Measurements from ENCODE around the gene ADAMTS4.

Gene ADAMTS4

DNA sequence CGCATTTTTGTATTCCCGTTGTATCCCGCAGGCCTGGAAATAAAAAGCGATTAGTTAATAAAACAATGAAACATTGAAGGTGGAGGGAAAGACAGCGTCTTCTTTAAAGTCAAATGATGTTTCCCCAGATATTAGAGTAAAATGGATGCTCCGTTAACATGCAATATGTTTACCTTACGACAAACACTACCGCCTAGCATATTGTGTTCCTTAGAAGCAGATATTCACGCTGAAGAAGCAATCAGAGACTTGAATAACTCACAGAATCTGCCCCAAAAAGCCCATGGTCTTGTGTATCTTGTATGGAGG, 21.0 kb downstream of the ADAMTS4 start:
- no peak for DNase-seq (ENCODE audit: low spot score)
- in situ Hi-C loops (cut with MboI; ENCODE audit: low pct_unique_long_range_greater_than_20kb, low sequenced_read_pairs, unreplicated experiment) = loop anchor here (25.0 kb wide), 1 partner anchor 534 kb away; the partner anchor contains the start of genes FCRLA and FCRLB
- TF ChIP-seq, protein P1, sequence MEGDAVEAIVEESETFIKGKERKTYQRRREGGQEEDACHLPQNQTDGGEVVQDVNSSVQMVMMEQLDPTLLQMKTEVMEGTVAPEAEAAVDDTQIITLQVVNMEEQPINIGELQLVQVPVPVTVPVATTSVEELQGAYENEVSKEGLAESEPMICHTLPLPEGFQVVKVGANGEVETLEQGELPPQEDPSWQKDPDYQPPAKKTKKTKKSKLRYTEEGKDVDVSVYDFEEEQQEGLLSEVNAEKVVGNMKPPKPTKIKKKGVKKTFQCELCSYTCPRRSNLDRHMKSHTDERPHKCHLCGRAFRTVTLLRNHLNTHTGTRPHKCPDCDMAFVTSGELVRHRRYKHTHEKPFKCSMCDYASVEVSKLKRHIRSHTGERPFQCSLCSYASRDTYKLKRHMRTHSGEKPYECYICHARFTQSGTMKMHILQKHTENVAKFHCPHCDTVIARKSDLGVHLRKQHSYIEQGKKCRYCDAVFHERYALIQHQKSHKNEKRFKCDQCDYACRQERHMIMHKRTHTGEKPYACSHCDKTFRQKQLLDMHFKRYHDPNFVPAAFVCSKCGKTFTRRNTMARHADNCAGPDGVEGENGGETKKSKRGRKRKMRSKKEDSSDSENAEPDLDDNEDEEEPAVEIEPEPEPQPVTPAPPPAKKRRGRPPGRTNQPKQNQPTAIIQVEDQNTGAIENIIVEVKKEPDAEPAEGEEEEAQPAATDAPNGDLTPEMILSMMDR (IDR thresholded peaks at IDR 0.05; ENCODE audit: extremely low read depth, insufficient read depth, missing control alignments) = no peak

DNA sequence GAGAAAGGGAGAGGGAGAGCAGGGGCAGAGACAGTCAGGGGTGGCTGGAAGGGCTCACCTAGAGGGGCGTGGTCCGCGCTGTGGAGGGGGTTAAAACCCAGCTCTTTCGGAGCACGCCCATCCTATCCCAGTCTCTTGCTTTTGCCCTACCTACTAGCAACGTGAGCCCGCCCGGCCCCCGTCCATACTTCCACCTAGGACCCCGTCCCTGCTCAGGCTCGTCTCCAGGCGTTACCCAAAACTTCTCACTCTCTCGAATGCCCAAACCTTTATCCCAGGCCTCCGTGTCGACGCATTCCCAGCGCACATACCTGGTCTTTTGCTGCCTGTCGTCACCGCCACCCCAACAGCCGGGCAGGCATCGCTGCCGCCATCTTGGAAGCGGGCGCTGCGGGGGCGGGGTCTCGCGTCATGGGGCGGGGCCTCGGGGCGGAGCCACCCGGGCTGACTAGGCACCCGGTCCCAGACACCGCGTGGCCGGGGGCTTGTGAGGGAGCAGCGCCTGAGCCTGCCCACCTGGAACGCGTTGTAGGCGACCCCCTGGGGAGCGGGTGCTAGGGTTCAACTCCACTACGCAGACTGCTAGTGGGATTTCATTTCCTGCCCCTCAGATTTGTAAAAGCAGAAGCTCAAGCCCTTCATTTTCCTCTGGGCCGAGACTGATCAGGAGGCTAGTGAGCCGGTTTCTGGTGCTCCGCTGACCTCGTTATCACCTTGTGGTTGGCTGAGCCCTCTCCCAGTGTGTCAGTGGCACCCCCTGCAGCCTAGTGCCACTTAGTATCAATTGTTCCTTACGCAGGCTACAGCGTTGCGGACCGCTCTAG, 21.5 kb downstream of the ADAMTS4 start, which contains the start of gene B4GALT3:
TSS of gene B4GALT3 (minus strand) at position 396 of the 824 bp plus-strand sequence. CDS start 1,447 bp downstream, outside the sequence.
- peak; percentile 95 for DNase-seq (ENCODE audit: low spot score)
- in situ Hi-C loops (cut with MboI; ENCODE audit: low pct_unique_long_range_greater_than_20kb, low sequenced_read_pairs, unreplicated experiment) = loop anchor here (25.0 kb wide), 1 partner anchor 535 kb away; the partner anchor contains the start of genes FCRLA and FCRLB
- TF ChIP-seq, protein P1 (IDR thresholded peaks at IDR 0.05; ENCODE audit: extremely low read depth, insufficient read depth, missing control alignments) = no peak

DNA sequence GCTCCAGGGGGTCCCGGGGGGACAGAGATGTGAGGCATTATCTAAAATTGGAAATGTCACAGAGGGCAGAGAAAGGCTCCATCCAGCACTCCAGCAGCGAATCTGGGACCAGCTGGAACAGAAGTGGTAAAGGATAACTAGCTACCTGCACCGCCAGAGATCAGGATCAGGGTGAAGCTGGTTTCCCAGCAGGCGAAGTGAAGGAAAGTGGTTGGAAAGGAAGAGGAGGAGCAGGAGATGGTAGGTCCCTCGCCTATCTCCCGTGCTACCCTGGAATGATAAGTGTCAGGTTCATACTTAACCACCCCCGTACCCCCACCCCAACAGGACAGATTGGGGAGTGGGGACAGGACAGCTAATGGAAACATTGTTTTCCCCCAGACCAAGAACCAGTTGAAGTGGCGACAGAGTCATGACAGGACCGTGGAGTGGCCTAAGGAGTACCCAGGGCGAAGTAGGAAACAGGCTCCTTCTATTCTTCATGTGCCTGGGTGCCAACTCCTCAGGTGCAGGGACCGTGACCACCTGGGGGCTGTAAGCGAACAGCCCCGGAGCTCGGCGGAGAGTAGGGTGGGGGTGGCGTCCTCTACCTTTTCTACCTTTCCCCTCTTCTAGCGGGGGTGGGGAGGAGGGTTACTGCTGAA, 22.3 kb downstream of the ADAMTS4 start:
- TF ChIP-seq, protein P1 (IDR thresholded peaks at IDR 0.05; ENCODE audit: extremely low read depth, insufficient read depth, missing control alignments) = no peak
- DNase-seq (ENCODE audit: low spot score) = no peak
- in situ Hi-C loops (cut with MboI; ENCODE audit: low pct_unique_long_range_greater_than_20kb, low sequenced_read_pairs, unreplicated experiment) = loop anchor here (25.0 kb wide), 1 partner anchor 536 kb away; the partner anchor contains the start of genes FCRLA and FCRLB

DNA sequence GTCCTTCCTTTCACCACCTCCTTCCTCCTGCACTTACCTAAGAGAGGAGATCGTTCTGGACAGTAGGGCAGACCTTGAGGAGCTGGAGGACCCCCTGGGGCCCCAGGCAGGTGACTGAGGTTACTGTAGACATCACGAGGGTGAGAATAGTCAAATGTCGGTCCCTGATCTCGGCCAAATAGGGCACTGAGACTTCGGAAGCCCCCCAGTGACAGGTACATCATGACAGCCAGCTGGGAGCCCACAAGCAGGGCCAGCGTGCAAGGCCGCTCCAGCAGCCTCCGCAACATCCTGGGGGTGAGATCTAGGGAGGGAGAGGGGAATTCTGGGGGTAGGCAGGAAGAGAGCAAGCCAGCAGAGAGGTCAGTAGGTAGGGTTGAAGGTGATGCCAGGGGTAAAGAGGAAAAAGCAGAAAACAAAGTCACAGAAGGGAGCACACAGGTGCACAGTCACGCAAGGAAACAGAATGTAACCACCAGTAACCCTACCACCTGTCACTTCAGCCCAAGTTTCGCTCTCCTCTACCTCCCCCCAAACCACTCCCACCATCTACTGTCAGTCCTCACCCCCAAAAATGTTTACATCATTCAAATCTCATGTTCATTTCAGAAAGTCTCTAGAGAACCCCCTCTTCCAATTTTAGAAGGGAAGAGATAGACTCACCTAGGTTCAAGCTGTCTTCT, 22.9 kb downstream of the ADAMTS4 start:
- in situ Hi-C loops (cut with MboI; ENCODE audit: low pct_unique_long_range_greater_than_20kb, low sequenced_read_pairs, unreplicated experiment) = loop anchor here (25.0 kb wide), 1 partner anchor 536 kb away; the partner anchor contains the start of genes FCRLA and FCRLB
- TF ChIP-seq, protein P1 (IDR thresholded peaks at IDR 0.05; ENCODE audit: extremely low read depth, insufficient read depth, missing control alignments) = no peak
- DNase-seq (ENCODE audit: low spot score) = peak; percentile 48

DNA sequence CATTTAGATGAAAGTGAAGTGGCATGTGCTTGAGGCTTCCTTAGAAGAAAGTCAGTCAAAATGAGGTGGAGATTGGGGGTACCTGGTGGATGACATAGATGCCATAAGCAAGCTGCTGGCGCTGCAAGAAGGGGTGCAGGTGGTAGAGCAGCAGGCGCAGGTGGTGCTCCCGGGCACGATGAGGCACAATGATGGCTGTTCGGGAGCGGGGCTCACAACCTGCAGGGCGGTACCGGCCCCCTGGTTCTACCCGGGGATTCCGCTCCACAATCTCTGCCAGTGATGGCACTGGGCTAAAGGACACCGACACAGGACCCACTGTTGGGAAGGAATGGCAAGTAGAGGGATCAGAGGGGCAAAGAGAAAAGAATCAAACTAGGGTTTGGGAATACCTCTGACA, 23.9 kb downstream of the ADAMTS4 start:
- TF ChIP-seq, protein P1 (IDR thresholded peaks at IDR 0.05; ENCODE audit: extremely low read depth, insufficient read depth, missing control alignments) = no peak
- in situ Hi-C loops (cut with MboI; ENCODE audit: low pct_unique_long_range_greater_than_20kb, low sequenced_read_pairs, unreplicated experiment) = loop anchor here (25.0 kb wide), 1 partner anchor 537 kb away; the partner anchor contains the start of genes FCRLA and FCRLB
- DNase-seq (ENCODE audit: low spot score) = no peak

DNA sequence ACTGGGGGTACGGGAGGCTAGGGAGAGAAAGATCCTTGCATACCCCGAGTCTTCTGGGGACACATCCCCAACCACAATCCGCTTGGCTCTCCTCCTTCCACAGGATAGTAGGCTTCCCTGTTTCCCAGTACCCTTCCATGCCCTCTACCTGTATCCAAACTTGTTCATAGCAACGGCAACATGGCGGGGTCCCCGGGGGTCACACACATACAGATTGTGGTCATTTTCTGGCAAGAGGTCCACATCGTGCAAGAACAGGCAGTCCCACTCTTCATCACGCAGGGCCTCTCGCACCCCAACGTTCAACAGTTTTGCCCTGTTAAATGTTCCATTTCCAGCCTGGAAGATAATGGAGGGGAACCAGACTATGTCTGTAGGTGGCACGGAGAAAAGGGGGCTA, 25.1 kb downstream of the ADAMTS4 start:
- TF ChIP-seq, protein P1 (IDR thresholded peaks at IDR 0.05; ENCODE audit: extremely low read depth, insufficient read depth, missing control alignments) = no peak
- no peak for DNase-seq (ENCODE audit: low spot score)
- in situ Hi-C loops (cut with MboI; ENCODE audit: low pct_unique_long_range_greater_than_20kb, low sequenced_read_pairs, unreplicated experiment) = no loop called here
